ENCODE data around the gene CYP2W1. TPM values are rescaled to one million over a fixed set of nuclear protein-coding genes. Genes with fewer than 3 reads are reported as not detected.

The CYP2W1 gene
- total RNA-seq, 2 experiments from 2014 or later, result not detected

GRCh38 chr7:1009747-1010146, 26.8 kb downstream of the CYP2W1 start:
- H3K36me3 ChIP-seq (ENCODE audit: insufficient read depth, low read length), result peaks cover 22% of the 10 kb centered on the region
- intact Hi-C loops (cut with DNase I, micrococcal nuclease), result no loop called here
- peaks cover 7% of the 10 kb centered on the region for H3K4me1 Mint-ChIP-seq (ENCODE audit: low read depth)
- no peak overlapping the region for H3K27ac Mint-ChIP-seq
- peaks cover 14% of the 10 kb centered on the region for H3K36me3 Mint-ChIP-seq (ENCODE audit: low read depth)
- no peak overlapping the region for H3K4me3 ChIP-seq (ENCODE audit: low read length)
- no peaks in the 10 kb centered on the region for H3K27me3 ChIP-seq (ENCODE audit: control insufficient read depth in 1 of 2, insufficient read depth in 2 of 2, low read length in 2 of 2)
- no peak for TF ChIP-seq CTCF (IDR thresholded peaks at IDR 0.05)
- DNase-seq (no peak), ATAC-seq (ENCODE audit: poor library complexity) (no peak)
- H3K27me3 Mint-ChIP-seq, result no peaks in the 10 kb centered on the region
- H3K9me3 ChIP-seq (ENCODE audit: control insufficient read depth in 1 of 2, insufficient read depth in 1 of 2, low read length in 2 of 2), result peaks cover 0 to 7% of the 10 kb centered on the region in 2 experiments
- no peaks in the 10 kb centered on the region for H3K9me3 Mint-ChIP-seq
- no peak overlapping the region for H3K4me3 Mint-ChIP-seq
- POLR2A ChIA-PET, result no interaction called here
- CTCF ChIA-PET, result no interaction called here
- peaks cover 25% of the 10 kb centered on the region for H3K4me1 ChIP-seq (ENCODE audit: insufficient read depth, low read length)
- no peak overlapping the region for H3K27ac ChIP-seq (ENCODE audit: low read depth in 1 of 2, low read length in 2 of 2)

GRCh38 chr7:1010226-1010625, 27.2 kb downstream of the CYP2W1 start:
- ATAC-seq (ENCODE audit: poor library complexity) (no peak), DNase-seq (no peak)
- H3K9me3 Mint-ChIP-seq, result no peaks in the 10 kb centered on the region
- peaks cover 29% of the 10 kb centered on the region for H3K4me1 ChIP-seq (ENCODE audit: insufficient read depth, low read length)
- ChIA-PET CTCF (no interaction called here), POLR2A (no interaction called here)
- no peak overlapping the region for H3K4me3 ChIP-seq (ENCODE audit: low read length)
- no peaks in the 10 kb centered on the region for H3K27me3 Mint-ChIP-seq
- peaks cover 0 to 7% of the 10 kb centered on the region in 2 experiments for H3K9me3 ChIP-seq (ENCODE audit: control insufficient read depth in 1 of 2, insufficient read depth in 1 of 2, low read length in 2 of 2)
- intact Hi-C loops (cut with DNase I, micrococcal nuclease), result no loop called here
- H3K4me1 Mint-ChIP-seq (ENCODE audit: low read depth), result peaks cover 7% of the 10 kb centered on the region
- TF ChIP-seq CTCF (IDR thresholded peaks at IDR 0.05), result no peak
- H3K27me3 ChIP-seq (ENCODE audit: control insufficient read depth in 1 of 2, insufficient read depth in 2 of 2, low read length in 2 of 2), result no peaks in the 10 kb centered on the region
- H3K4me3 Mint-ChIP-seq, result no peak overlapping the region
- no peak overlapping the region for H3K27ac Mint-ChIP-seq
- H3K27ac ChIP-seq (ENCODE audit: low read depth in 1 of 2, low read length in 2 of 2), result no peak overlapping the region
- H3K36me3 ChIP-seq (ENCODE audit: insufficient read depth, low read length), result peaks cover 22% of the 10 kb centered on the region
- peaks cover 14% of the 10 kb centered on the region for H3K36me3 Mint-ChIP-seq (ENCODE audit: low read depth)

- TF ChIP-seq CTCF (IDR thresholded peaks at IDR 0.05), result no peak
- H3K36me3 Mint-ChIP-seq (ENCODE audit: low read depth), result peaks cover 9% of the 10 kb centered on the region
- Histone ChIP-seq H3K9me3 (ENCODE audit: control insufficient read depth in 1 of 2, insufficient read depth in 1 of 2, low read length in 2 of 2) (peaks cover 0 to 12% of the 10 kb centered on the region in 2 experiments), H3K27me3 (ENCODE audit: control insufficient read depth in 1 of 2, insufficient read depth in 2 of 2, low read length in 2 of 2) (no peaks in the 10 kb centered on the region), H3K4me1 (ENCODE audit: insufficient read depth, low read length) (peaks cover 29% of the 10 kb centered on the region), H3K4me3 (ENCODE audit: low read length) (no peak overlapping the region), H3K27ac (ENCODE audit: low read depth in 1 of 2, low read length in 2 of 2) (no peak overlapping the region), H3K36me3 (ENCODE audit: insufficient read depth, low read length) (peaks cover 20% of the 10 kb centered on the region)
- ATAC-seq (ENCODE audit: poor library complexity) (peak; percentile 59), DNase-seq (peak in 1 of 14 experiments; percentile 59)
- no peak overlapping the region for H3K4me3 Mint-ChIP-seq
- H3K9me3 Mint-ChIP-seq, result no peaks in the 10 kb centered on the region
- intact Hi-C loops (cut with DNase I, micrococcal nuclease), result no loop called here
- no peaks in the 10 kb centered on the region for H3K27me3 Mint-ChIP-seq
- peak overlapping the region; percentile 67 for H3K27ac Mint-ChIP-seq
- POLR2A ChIA-PET, result no interaction called here
- peaks cover 7% of the 10 kb centered on the region for H3K4me1 Mint-ChIP-seq (ENCODE audit: low read depth)
- CTCF ChIA-PET, result no interaction called here
Observed at GRCh38 chr7:1011297-1012003, 28.5 kb downstream of the CYP2W1 start.

Measured in CD4-positive, alpha-beta T cell (primary cell).